Testis (tissue), 3 donors: ENCODE measurements around the gene ATP5PF. TPM values are rescaled to one million over a fixed set of nuclear protein-coding genes. Genes with fewer than 3 reads are reported as not detected.

Experiments used
- DNase-seq: peaks from one replicate; pipeline ENCODE4 v3.0.0-alpha.2; 2019
- H3K27ac ChIP-seq, 2 donors: fragments of 200-600 bp; sonication (generic); one replicate each; pipeline ENCODE4 v1.5.1; 2019
- H3K27me3 ChIP-seq: fragments of 200-600 bp; sonication (generic); one replicate; pipeline ENCODE4 v1.5.1; 2019
- H3K36me3 ChIP-seq: fragments of 200-600 bp; sonication (generic); one replicate; pipeline ENCODE4 v1.5.1; 2017; ENCODE audit warnings: low read depth; ENCODE audit errors: missing control alignments
- H3K4me1 ChIP-seq: fragments of 200-600 bp; sonication (generic); one replicate; pipeline ENCODE4 v1.5.1; 2019
- H3K4me3 ChIP-seq, 2 donors: fragments of 200-600 bp; sonication (generic); one replicate each; pipeline ENCODE4 v1.5.1; 2017 to 2019
- H3K9me3 ChIP-seq: fragments of 200-600 bp; sonication (generic); one replicate; pipeline ENCODE4 v1.5.1; 2017
- POLR2A ChIP-seq: fragments of 450-650 bp; IDR thresholded peaks from one replicate; pipeline ENCODE4 v1.6.1; 2017; ENCODE audit warnings: antibody characterized with exemption, mild to moderate bottlenecking, moderate library complexity
- WGBS, 2 donors: methylation state at CpG; one replicate each; pipeline ENCODE4 v1.1.5; 2018; 5-methylcytosine and 5-hydroxymethylcytosine counted together
- intact Hi-C: fragments of 100-400 bp; cut with DNase I; formaldehyde crosslinking; loops from one replicate; pipeline ENCODE4 v1.15.1; 2023; ENCODE audit warnings: low total_unique reads
- polyA plus RNA-seq: library from polyadenylated mRNA; stranded (reverse); fragments of 350-450 nt; fragmentation: Illumina TruSeq; extraction: RNeasy Lipid Tissue Mini Kit (QIAGEN cat#74804); gene quantifications from one replicate; pipeline ENCODE4 v1.2.3, GENCODE V29; 2014; ENCODE audit warnings: low read depth, low replicate concordance; ENCODE audit not compliant: insufficient read depth
- total RNA-seq, 2 donors: library from RNA; depleted of rRNA; stranded (reverse); fragments of >200 nt; gene quantifications; one replicate each; pipeline ENCODE4 v1.2.3, GENCODE V29; 2016
- TF ChIP-seq, protein P1 (sequence below), 3 experiments: fragments of 450-650 bp in 2 of 3; fragments of 200-600 bp in 1 of 3; sonication (generic) in 1 of 3; IDR thresholded peaks; one replicate each; pipeline ENCODE4 v1.5.1; 2016 to 2019; ENCODE audit warnings: antibody characterized with exemption in 3 of 3, mild to moderate bottlenecking in 2 of 3, moderate library complexity in 1 of 3

Gene ATP5PF
- total and polyA plus RNA-seq, 3 donors from 2014 or later = 120 to 254 (median 125) TPM

DNA sequence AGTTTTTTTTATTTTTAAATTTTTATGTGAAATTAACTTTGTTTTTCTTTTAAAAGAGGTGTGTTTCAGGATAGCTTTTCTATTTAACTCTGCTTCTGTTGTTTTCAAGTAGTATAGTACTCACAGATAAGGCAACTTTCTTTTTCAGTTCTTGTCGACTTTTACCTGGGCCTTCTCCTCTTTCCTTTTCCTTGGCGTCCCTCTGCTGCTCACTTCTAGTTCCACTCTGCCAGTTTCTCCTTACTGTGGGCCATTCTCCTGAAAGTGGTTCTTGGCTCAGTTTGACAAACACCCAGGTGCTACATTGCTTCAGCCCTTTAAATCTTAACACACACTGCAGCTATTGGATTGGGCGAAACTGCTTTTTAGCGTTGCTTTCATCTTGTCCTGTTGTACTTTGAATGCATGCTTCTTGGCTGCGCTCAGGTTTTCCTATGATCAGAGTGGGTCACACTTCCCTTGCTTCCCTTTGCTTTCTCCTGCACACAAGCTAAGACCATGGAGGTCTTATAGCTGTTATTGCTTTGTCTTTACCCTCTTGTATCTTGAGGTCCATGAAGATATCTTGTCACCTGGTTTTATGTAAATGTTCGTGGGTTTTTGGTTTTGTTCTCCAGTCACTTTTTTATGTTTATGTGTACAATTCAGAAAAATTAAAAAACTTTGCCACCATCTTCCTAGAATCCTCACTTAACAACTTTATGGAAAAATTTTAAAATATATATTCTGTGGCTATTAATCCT lies 21.7 kb upstream of the ATP5PF start:
- 71 to 81% methylated on average over 6 of the region's 6 CpGs for WGBS, 2 donors
- no peak overlapping the region for H3K4me3 ChIP-seq
- TF ChIP-seq POLR2A = no peak
- TF ChIP-seq, protein P1, sequence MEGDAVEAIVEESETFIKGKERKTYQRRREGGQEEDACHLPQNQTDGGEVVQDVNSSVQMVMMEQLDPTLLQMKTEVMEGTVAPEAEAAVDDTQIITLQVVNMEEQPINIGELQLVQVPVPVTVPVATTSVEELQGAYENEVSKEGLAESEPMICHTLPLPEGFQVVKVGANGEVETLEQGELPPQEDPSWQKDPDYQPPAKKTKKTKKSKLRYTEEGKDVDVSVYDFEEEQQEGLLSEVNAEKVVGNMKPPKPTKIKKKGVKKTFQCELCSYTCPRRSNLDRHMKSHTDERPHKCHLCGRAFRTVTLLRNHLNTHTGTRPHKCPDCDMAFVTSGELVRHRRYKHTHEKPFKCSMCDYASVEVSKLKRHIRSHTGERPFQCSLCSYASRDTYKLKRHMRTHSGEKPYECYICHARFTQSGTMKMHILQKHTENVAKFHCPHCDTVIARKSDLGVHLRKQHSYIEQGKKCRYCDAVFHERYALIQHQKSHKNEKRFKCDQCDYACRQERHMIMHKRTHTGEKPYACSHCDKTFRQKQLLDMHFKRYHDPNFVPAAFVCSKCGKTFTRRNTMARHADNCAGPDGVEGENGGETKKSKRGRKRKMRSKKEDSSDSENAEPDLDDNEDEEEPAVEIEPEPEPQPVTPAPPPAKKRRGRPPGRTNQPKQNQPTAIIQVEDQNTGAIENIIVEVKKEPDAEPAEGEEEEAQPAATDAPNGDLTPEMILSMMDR (IDR thresholded peaks at IDR 0.05) = no peak
- no peaks in the 10 kb centered on the region for H3K36me3 ChIP-seq
- intact Hi-C loops = no loop called here
- H3K9me3 ChIP-seq = no peaks in the 10 kb centered on the region
- H3K4me1 ChIP-seq = no peaks in the 10 kb centered on the region
- no peak overlapping the region for H3K27ac ChIP-seq
- H3K27me3 ChIP-seq = no peaks in the 10 kb centered on the region
- no peak for DNase-seq

DNA sequence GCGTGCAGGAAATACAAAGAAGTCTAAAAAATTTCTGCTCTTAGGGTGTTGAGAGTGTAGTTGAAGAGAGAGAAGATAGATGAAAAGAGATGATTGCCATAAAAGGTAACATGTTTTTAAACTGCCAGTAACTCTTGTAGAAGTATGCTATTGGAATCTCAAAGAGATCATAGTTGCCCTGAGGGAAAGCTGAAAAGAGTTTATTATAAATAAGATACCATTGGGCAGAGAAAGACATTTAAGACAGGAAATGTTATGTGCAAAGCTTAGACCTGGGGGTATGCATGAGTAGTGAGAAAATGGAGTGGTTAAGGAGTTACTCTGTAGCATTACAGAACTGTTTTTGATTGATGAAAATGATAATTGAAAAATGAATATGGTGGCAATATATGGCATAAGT lies 17.7 kb upstream of the ATP5PF start:
- intact Hi-C loops = no loop called here
- H3K27me3 ChIP-seq = no peaks in the 10 kb centered on the region
- no peak for TF ChIP-seq POLR2A
- TF ChIP-seq, protein P1 (IDR thresholded peaks at IDR 0.05) = no peak
- H3K27ac ChIP-seq = no peak overlapping the region
- no peaks in the 10 kb centered on the region for H3K36me3 ChIP-seq
- H3K9me3 ChIP-seq = no peaks in the 10 kb centered on the region
- H3K4me1 ChIP-seq = no peaks in the 10 kb centered on the region
- no peak for DNase-seq
- H3K4me3 ChIP-seq = no peak overlapping the region
- WGBS, 2 donors = 95% methylated on average over 1 of the region's 1 CpG

DNA sequence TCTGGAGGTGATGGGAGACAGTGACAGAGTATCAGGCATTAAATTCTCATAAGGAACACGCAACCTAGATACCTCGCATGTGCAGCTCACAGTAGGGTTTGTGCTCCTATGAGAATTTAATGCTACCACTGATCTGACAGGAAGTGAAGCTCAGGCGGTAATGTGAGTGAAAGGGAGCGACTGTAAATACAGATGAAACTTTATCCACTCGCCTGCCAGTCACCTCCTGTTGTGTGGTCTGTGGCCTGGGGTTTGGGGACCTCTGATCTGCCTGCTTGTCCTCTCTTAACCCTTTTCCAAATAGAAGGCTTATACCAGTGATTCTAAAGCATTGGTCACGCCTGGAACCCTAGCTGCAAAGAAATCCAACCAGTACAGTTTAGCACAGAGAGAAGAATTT lies 15.4 kb upstream of the ATP5PF start:
- Histone ChIP-seq H3K9me3 (no peaks in the 10 kb centered on the region), H3K27me3 (no peaks in the 10 kb centered on the region), H3K36me3 (no peaks in the 10 kb centered on the region), H3K4me1 (no peaks in the 10 kb centered on the region), H3K4me3 (no peak overlapping the region), H3K27ac (no peak overlapping the region)
- 91 to 96% methylated on average over 6 of the region's 6 CpGs for WGBS, 2 donors
- intact Hi-C loops = no loop called here
- DNase-seq = no peak
- TF ChIP-seq, protein P1 (IDR thresholded peaks at IDR 0.05) = no peak
- TF ChIP-seq POLR2A = no peak

DNA sequence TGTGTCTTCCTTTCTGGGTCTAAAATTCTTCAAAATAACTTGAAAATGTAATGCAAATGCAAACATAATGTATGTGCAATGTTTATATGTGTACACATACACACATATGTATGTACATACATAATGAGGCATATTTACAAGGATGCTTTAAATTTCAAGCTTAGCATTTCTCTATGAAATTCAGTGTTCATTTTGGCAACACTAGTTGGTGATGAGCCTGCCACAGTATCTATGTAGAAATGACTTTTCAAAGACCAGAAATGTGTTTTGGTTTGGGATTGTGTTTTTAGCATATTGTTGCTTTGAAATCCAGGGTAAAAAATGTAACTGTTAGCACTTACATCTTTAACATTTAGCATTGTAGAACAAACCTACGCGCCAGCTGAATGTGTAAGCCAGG lies 10.2 kb upstream of the ATP5PF start:
- Histone ChIP-seq H3K4me3 (no peak overlapping the region), H3K36me3 (no peaks in the 10 kb centered on the region), H3K9me3 (no peaks in the 10 kb centered on the region), H3K27ac (no peak overlapping the region), H3K4me1 (no peaks in the 10 kb centered on the region), H3K27me3 (no peaks in the 10 kb centered on the region)
- TF ChIP-seq, protein P1 (IDR thresholded peaks at IDR 0.05) = no peak
- no peak for TF ChIP-seq POLR2A
- WGBS, 2 donors = 98 to 99% methylated on average over 2 of the region's 2 CpGs
- no peak for DNase-seq
- intact Hi-C loops = no loop called here

DNA sequence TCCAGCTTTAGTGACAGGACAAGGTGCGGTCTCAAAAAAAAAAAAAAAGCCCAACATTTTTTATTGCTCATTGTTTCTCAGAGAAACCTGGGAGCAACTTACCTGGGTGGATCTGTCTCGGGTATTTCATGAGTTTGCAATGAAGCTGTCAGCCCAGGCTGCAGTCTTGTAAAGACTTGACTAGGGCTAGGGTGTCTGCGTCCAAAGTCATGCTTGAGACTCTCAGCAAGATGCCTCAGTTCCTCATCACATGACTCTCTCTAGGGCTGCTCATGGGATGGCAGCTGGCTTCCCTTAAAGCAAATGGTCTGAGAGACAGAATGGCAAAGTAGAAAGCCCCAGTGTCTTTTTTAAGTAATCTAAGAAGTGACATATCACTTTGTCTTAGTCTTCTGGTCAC lies 8.2 kb upstream of the ATP5PF start:
- WGBS, 2 donors = 85 to 100% methylated on average over 3 of the region's 3 CpGs
- H3K27ac ChIP-seq = no peak overlapping the region
- no peaks in the 10 kb centered on the region for H3K27me3 ChIP-seq
- intact Hi-C loops = no loop called here
- H3K4me3 ChIP-seq = no peak overlapping the region
- TF ChIP-seq, protein P1 (IDR thresholded peaks at IDR 0.05) = no peak
- TF ChIP-seq POLR2A = no peak
- no peaks in the 10 kb centered on the region for H3K4me1 ChIP-seq
- no peak for DNase-seq
- no peaks in the 10 kb centered on the region for H3K9me3 ChIP-seq
- no peaks in the 10 kb centered on the region for H3K36me3 ChIP-seq
